Body of pancreas (tissue), 4 donors: ENCODE data around the gene P4HTM. TPM values are rescaled to one million over a fixed set of nuclear protein-coding genes. Genes with fewer than 3 reads are reported as not detected.

Experiments used
- ATAC-seq: fragments of 150-250 bp; one replicate; pipeline ENCODE4 v1.9.1; 2016
- DNase-seq, 4 donors: peaks; one replicate each; pipeline ENCODE4 v3.0.0-alpha.2; 2019
- H3K27ac ChIP-seq, 4 donors: fragments of 200-600 bp; sonication (generic); 1 replicate in 3 of 4; 2 replicates in 1 of 4; pipeline versions ENCODE4 v1.5.1 to v1.6.1; 2016 to 2019; ENCODE audit warnings: mild to moderate bottlenecking in 1 of 4, mixed read lengths in 1 of 4, moderate library complexity in 1 of 4
- H3K27me3 ChIP-seq, 2 donors: fragments of 200-600 bp; sonication (generic); one replicate each; pipeline ENCODE4 v1.6.0; 2016; ENCODE audit warnings: mild to moderate bottlenecking in 1 of 2
- H3K36me3 ChIP-seq, 2 donors: fragments of 200-600 bp; sonication (generic); replicated peaks in 1 of 2; 2 replicates each; pipeline ENCODE4 v1.5.1; 2016; ENCODE audit warnings: low read depth in 2 of 2; ENCODE audit not compliant: insufficient read depth in 1 of 2
- H3K4me1 ChIP-seq: fragments of 200-600 bp; sonication (generic); one replicate; pipeline ENCODE4 v1.6.0; 2016
- H3K4me3 ChIP-seq, 2 donors: fragments of 200-600 bp; sonication (generic); 1 replicate in 1 of 2; 2 replicates in 1 of 2; pipeline ENCODE4 v1.5.1; 2016 to 2019
- H3K9me3 ChIP-seq, 3 donors: fragments of 200-600 bp; sonication (generic); 1 replicate in 2 of 3; 2 replicates in 1 of 3; pipeline ENCODE4 v1.5.1; 2016
- POLR2A ChIP-seq, 3 donors: fragments of 450-650 bp; IDR thresholded peaks; one replicate each; pipeline ENCODE4 v1.6.1; 2016; ENCODE audit warnings: antibody characterized with exemption in 3 of 3, mild to moderate bottlenecking in 2 of 3
- WGBS, 2 donors: methylation state at CpG; one replicate each; pipeline ENCODE4 v1.1.5; 2017; 5-methylcytosine and 5-hydroxymethylcytosine counted together
- intact Hi-C: fragments of 100-400 bp; cut with DNase I; formaldehyde crosslinking; loops from one replicate; pipeline ENCODE4 v1.15.1; 2023
- total RNA-seq, 2 donors: library from RNA; depleted of rRNA; stranded (reverse); fragments of >200 nt; gene quantifications; one replicate each; pipeline ENCODE4 v1.1.0, GENCODE V29; 2016
- TF ChIP-seq, protein P1 (sequence below), 7 experiments: fragments of 450-650 bp in 4 of 7; fragments of 200-600 bp in 3 of 7; sonication (generic) in 3 of 7; IDR thresholded peaks; one replicate each; pipeline ENCODE4 v1.5.1; 2016 to 2019; ENCODE audit warnings: antibody characterized with exemption in 7 of 7

The P4HTM gene
- total RNA-seq, 2 donors from 2014 or later = 72.9 to 73.8 TPM

DNA sequence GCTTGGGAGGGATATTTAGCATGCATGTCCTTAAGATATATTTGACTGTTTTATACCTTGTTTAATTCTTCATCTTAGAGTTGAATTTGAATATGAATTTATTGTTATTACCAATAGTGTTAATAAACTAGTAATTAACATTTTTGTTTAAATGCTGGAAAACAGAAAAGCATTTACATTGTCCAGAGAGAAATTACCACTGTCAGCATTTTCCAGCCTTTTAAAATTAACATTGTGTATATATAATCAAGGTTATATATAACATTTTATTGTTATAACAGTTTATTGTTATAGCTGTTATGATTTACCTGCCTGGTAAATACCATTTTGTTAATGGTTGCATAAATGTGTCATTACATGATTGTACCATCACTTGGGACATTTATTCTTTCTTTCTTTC lies 8.0 kb upstream of the P4HTM start:
- Histone ChIP-seq H3K9me3 (no peaks in the 10 kb centered on the region), H3K4me3 (no peak overlapping the region), H3K4me1 (no peaks in the 10 kb centered on the region), H3K27me3 (no peaks in the 10 kb centered on the region), H3K27ac (no peak overlapping the region), H3K36me3 (peaks cover 18 to 35% of the 10 kb centered on the region in 2 donors)
- no peak for DNase-seq
- no peak for ATAC-seq
- TF ChIP-seq, protein P1, sequence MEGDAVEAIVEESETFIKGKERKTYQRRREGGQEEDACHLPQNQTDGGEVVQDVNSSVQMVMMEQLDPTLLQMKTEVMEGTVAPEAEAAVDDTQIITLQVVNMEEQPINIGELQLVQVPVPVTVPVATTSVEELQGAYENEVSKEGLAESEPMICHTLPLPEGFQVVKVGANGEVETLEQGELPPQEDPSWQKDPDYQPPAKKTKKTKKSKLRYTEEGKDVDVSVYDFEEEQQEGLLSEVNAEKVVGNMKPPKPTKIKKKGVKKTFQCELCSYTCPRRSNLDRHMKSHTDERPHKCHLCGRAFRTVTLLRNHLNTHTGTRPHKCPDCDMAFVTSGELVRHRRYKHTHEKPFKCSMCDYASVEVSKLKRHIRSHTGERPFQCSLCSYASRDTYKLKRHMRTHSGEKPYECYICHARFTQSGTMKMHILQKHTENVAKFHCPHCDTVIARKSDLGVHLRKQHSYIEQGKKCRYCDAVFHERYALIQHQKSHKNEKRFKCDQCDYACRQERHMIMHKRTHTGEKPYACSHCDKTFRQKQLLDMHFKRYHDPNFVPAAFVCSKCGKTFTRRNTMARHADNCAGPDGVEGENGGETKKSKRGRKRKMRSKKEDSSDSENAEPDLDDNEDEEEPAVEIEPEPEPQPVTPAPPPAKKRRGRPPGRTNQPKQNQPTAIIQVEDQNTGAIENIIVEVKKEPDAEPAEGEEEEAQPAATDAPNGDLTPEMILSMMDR (IDR thresholded peaks at IDR 0.05) = no peak
- TF ChIP-seq POLR2A (IDR thresholded peaks at IDR 0.05) = no peak
- intact Hi-C loops = no loop called here

DNA sequence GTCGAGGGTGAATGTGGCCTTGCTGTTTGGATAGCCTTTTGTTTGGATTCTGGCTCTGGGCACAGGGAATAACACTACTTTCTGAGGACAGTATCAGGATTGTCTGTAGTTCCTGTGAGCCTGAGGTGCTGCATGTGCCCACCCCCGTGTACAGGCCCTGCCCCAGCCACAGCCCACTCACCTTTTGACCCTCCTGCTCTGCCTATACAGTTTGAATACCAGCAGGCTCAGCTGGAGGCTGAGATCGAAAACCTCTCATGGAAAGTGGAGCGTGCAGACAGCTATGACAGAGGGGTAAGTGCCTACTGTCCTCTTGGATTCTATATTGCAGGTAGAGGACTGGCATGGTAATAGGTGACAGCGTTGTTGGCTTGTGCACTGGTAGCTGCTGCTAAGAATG lies 7.4 kb upstream of the P4HTM start:
- peaks cover 18 to 32% of the 10 kb centered on the region in 2 donors for H3K36me3 ChIP-seq
- no peak for TF ChIP-seq POLR2A (IDR thresholded peaks at IDR 0.05)
- TF ChIP-seq, protein P1 (IDR thresholded peaks at IDR 0.05) = no peak

DNA sequence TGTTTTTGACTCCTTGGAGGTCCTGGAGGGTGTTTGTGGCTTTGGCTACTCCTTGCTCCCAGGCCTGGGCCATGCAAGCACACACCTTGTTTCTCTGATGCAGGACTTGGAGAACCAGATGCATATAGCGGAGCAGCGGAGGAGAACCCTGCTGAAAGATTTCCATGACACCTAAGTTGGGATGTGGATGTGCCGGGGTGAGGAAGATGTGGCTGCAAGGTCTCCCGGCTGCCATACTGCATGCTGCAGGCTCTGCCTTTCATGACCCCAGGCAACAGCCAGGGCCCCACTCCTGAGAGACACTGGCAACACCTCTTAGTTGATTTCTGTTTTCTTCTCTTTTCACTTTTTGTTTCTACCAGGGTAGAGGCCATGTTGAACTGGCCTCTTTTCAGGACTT lies 6.9 kb upstream of the P4HTM start:
- intact Hi-C loops = no loop called here
- no peak for DNase-seq

More for the DNA sequence above, 7.4 kb upstream of the P4HTM start:
- 85 to 90% methylated on average over 5 of the region's 5 CpGs for WGBS, 2 donors
- no peak overlapping the region for H3K27ac ChIP-seq
- H3K4me1 ChIP-seq = no peaks in the 10 kb centered on the region
- ATAC-seq (no peak), DNase-seq (no peak)
- intact Hi-C loops = no loop called here
- H3K9me3 ChIP-seq = no peaks in the 10 kb centered on the region
- H3K27me3 ChIP-seq = no peaks in the 10 kb centered on the region
- H3K4me3 ChIP-seq = no peak overlapping the region

DNA sequence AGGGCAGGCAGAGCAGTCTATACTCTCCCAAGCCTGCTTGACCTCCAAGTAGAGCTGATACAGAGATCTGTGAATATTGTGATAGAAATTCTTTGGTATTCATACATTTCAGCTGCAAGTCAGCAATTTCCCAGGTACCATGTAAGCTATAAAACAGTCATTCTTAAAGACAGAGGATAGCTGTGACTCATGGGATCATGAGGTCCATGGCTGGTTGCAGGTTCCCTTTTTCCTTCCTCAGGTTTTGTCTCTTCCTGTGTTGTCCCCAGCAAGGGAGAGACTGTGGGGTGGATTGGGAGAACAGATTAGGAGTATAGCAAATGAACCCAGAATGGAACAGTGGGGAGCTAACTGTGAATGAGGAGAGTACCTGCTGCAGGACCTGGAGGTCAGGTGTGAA lies 5.4 kb upstream of the P4HTM start:
- DNase-seq = no peak
- Histone ChIP-seq H3K9me3 (no peaks in the 10 kb centered on the region), H3K27ac (no peak overlapping the region), H3K36me3 (peaks cover 11 to 23% of the 10 kb centered on the region in 2 donors), H3K27me3 (no peaks in the 10 kb centered on the region), H3K4me1 (peaks cover 15% of the 10 kb centered on the region), H3K4me3 (no peak overlapping the region)
- ATAC-seq = no peak
- intact Hi-C loops = no loop called here
- TF ChIP-seq POLR2A (IDR thresholded peaks at IDR 0.05) = no peak
- TF ChIP-seq, protein P1 (IDR thresholded peaks at IDR 0.05) = no peak

More for the DNA sequence above, 6.9 kb upstream of the P4HTM start:
- H3K9me3 ChIP-seq = no peaks in the 10 kb centered on the region
- no peaks in the 10 kb centered on the region for H3K27me3 ChIP-seq
- TF ChIP-seq, protein P1 (IDR thresholded peaks at IDR 0.05) = no peak
- no peak for TF ChIP-seq POLR2A (IDR thresholded peaks at IDR 0.05)
- no peak for ATAC-seq
- peaks cover 2% of the 10 kb centered on the region for H3K4me1 ChIP-seq
- 100% methylated on average over 1 to 4 of the region's 4 CpGs for WGBS, 2 donors
- peaks cover 18 to 32% of the 10 kb centered on the region in 2 donors for H3K36me3 ChIP-seq
- H3K27ac ChIP-seq = no peak overlapping the region
- H3K4me3 ChIP-seq = no peak overlapping the region

DNA sequence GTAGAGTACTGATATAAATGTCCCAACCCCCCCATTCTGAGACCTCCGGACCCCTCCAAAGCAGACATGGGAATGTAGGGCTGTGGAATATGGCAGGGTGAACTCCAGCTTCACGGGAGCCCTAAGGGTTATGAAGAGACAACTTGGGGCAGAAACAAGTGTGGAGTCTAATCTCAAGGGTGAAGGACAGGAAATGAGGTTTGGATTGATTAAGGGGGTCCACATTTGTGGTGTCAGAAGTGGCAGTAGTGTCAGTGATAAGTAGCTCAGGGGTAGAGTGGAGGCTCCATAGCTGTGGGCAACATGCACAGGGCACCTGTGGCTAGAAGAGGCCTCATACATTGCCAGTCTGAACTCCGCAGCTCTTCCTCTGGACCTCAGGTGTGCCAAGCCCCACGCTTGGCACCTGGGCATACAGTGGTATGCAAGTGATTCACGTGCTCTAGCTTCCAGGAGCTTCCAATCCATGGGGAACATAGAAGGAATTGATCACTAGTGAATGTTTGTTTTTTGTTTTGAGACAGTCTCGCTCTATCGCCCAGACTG lies 4.1 kb upstream of the P4HTM start:
- TF ChIP-seq, protein P1 (IDR thresholded peaks at IDR 0.05) = no peak
- no peak for TF ChIP-seq POLR2A (IDR thresholded peaks at IDR 0.05)
- intact Hi-C loops = no loop called here
- Histone ChIP-seq H3K9me3 (no peaks in the 10 kb centered on the region), H3K4me3 (no peak overlapping the region), H3K27ac (no peak overlapping the region), H3K36me3 (peaks cover 5 to 14% of the 10 kb centered on the region in 2 donors), H3K27me3 (no peaks in the 10 kb centered on the region), H3K4me1 (peaks cover 18% of the 10 kb centered on the region)
- DNase-seq (no peak), ATAC-seq (no peak)
- 83 to 91% methylated on average over 7 of the region's 7 CpGs for WGBS, 2 donors
